NB4 (cell line): ENCODE results near the gene KPTN.

Experiments
- MAX ChIP-seq: IDR thresholded peaks from 2 replicates; pipeline ENCODE4 v1.6.1; 2011; ENCODE audit warnings: low read depth, low read length
- POLR2A ChIP-seq: IDR thresholded peaks from 2 replicates; pipeline ENCODE4 v1.6.1; 2011; ENCODE audit warnings: mild to moderate bottlenecking; ENCODE audit not compliant: insufficient read length; ENCODE audit errors: extremely low read depth
- TF ChIP-seq, protein P1 (sequence below): IDR thresholded peaks from one replicate; pipeline ENCODE4 v1.5.1; 2012; ENCODE audit warnings: low read depth, low read length

GRCh38 chr19:47464675-47465419 lies 19.2 kb downstream of the KPTN start:
- TF ChIP-seq, protein P1, sequence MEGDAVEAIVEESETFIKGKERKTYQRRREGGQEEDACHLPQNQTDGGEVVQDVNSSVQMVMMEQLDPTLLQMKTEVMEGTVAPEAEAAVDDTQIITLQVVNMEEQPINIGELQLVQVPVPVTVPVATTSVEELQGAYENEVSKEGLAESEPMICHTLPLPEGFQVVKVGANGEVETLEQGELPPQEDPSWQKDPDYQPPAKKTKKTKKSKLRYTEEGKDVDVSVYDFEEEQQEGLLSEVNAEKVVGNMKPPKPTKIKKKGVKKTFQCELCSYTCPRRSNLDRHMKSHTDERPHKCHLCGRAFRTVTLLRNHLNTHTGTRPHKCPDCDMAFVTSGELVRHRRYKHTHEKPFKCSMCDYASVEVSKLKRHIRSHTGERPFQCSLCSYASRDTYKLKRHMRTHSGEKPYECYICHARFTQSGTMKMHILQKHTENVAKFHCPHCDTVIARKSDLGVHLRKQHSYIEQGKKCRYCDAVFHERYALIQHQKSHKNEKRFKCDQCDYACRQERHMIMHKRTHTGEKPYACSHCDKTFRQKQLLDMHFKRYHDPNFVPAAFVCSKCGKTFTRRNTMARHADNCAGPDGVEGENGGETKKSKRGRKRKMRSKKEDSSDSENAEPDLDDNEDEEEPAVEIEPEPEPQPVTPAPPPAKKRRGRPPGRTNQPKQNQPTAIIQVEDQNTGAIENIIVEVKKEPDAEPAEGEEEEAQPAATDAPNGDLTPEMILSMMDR: no peak
- TF ChIP-seq POLR2A: no peak
- no peak for TF ChIP-seq MAX
